Ovary (tissue), 9 donors: ENCODE results near the gene ZNF416. TPM values are rescaled to one million over a fixed set of nuclear protein-coding genes. Genes with fewer than 3 reads are reported as not detected.

ENCODE experiments used
- DNase-seq, 5 donors: peaks; one replicate each; pipeline ENCODE4 v3.0.0-alpha.2; 2019 to 2020
- H3K27ac ChIP-seq, 2 donors: fragments of 200-600 bp; one replicate each; pipeline versions ENCODE4 v1.5.1 to v1.8.0; 2019 to 2022
- H3K27me3 ChIP-seq: fragments of 200-600 bp; one replicate; pipeline ENCODE4 v1.8.0; 2022
- H3K36me3 ChIP-seq: fragments of 200-600 bp; sonication (generic); one replicate; pipeline ENCODE4 v1.5.1; 2019
- H3K4me1 ChIP-seq: one replicate; pipeline ENCODE4 v1.8.1; 2013; ENCODE audit warnings: mild to moderate bottlenecking, moderate library complexity; ENCODE audit not compliant: insufficient read depth
- H3K4me3 ChIP-seq: fragments of 200-600 bp; sonication (generic); one replicate; pipeline ENCODE4 v1.5.1; 2017
- H3K9me3 ChIP-seq, 2 donors: fragments of 200-600 bp in 1 of 2; sonication (generic) in 1 of 2; one replicate each; pipeline versions ENCODE4 v1.5.1 to v1.8.1; 2013 to 2019; ENCODE audit warnings: mild to moderate bottlenecking in 1 of 2, moderate library complexity in 1 of 2
- EP300 ChIP-seq: sonication (generic); formaldehyde crosslinking; IDR thresholded peaks from one replicate; pipeline ENCODE4 v1.6.1; 2017; ENCODE audit warnings: antibody characterized with exemption
- POLR2A ChIP-seq: fragments of 450-650 bp; IDR thresholded peaks from one replicate; pipeline ENCODE4 v1.6.1; 2017; ENCODE audit warnings: antibody characterized with exemption, mild to moderate bottlenecking, moderate library complexity
- WGBS, 3 donors: extraction: QIAGEN DNeasy Blood & Tissue Kit in 1 of 3; methylation state at CpG; one replicate each; pipeline versions ENCODE4 v1.1.5 to v1.1.7; 2013 to 2017; 5-methylcytosine and 5-hydroxymethylcytosine counted together
- intact Hi-C, 4 donors: fragments of 100-400 bp; cut with DNase I; formaldehyde crosslinking; loops; one replicate each; pipeline versions ENCODE4 v1.11.0 to v1.15.1; 2022 to 2023
- polyA plus RNA-seq, 2 donors: library from polyadenylated mRNA; stranded (reverse); fragments of 200-250 nt in 1 of 2; fragments of 350-450 nt in 1 of 2; fragmentation: Illumina TruSeq in 1 of 2; extraction: RNeasy Lipid Tissue Mini Kit (QIAGEN cat#74804) in 1 of 2; gene quantifications; one replicate each; pipeline ENCODE4 v1.2.3, GENCODE V29; 2013 to 2014
- total RNA-seq, 7 donors: library from RNA; depleted of rRNA in 2 of 7; stranded (reverse); fragments of >200 nt in 2 of 7; fragmentation: NEBNext Ultra II Directional in 3 of 7; extraction: Animal tissue kit (Norgen Biotek cat#: 25700) in 3 of 7; gene quantifications; one replicate each; pipeline versions ENCODE4 v1.1.0 to v1.2.4, GENCODE V29; 2016 to 2023
- TF ChIP-seq, protein P1 (sequence below), 3 donors: fragments of 450-650 bp in 2 of 3; fragments of 200-600 bp in 1 of 3; IDR thresholded peaks; one replicate each; pipeline versions ENCODE4 v1.5.1 to v1.8.0; 2016 to 2022; ENCODE audit warnings: antibody characterized with exemption in 3 of 3, mild to moderate bottlenecking in 1 of 3
- donor health status: DM: no; HTN: no; CAD: no; lungs with moderate emphysema.
- donor health status: DM: no; HTN: no; CAD: no.
- donor health status: Bipolar disorder and iron deficiency.
- donor health status: DM: yes; HTN: yes; CAD: no.
- donor health status: DM: no; HTN: no; CAD: no.
- donor health status: DM: yes; HTN: yes; CAD: no.

The ZNF416 gene
- total and polyA plus RNA-seq, 9 donors, result 2.2 to 10.9 (median 7.6) TPM

DNA sequence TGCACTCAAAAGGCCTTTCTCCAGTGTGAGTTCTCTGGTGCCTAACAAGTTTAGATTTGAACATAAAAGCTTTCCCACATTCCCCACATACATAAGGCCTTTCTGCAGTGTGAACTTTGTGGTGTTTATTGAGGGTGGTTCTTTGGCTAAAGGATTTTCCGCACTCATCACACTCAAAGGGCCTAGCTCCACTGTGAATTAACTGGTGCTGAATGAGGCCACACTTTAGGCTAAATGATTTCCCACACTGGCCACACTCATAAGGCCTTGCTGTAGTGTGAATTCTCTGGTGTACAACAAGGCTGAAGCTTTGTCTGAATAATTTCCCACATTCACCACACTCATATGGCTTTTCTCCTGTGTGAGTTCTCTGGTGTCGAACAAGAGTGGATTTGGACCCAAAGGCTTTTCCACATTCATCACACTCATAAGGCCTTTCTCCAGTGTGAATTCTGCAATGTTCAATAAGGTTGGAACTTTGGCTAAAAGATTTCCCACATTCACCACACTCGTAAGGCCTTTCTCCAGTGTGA is 6.2 kb downstream of the ZNF416 start:
- TF ChIP-seq EP300 (no peak), POLR2A (no peak)
- TF ChIP-seq, protein P1, sequence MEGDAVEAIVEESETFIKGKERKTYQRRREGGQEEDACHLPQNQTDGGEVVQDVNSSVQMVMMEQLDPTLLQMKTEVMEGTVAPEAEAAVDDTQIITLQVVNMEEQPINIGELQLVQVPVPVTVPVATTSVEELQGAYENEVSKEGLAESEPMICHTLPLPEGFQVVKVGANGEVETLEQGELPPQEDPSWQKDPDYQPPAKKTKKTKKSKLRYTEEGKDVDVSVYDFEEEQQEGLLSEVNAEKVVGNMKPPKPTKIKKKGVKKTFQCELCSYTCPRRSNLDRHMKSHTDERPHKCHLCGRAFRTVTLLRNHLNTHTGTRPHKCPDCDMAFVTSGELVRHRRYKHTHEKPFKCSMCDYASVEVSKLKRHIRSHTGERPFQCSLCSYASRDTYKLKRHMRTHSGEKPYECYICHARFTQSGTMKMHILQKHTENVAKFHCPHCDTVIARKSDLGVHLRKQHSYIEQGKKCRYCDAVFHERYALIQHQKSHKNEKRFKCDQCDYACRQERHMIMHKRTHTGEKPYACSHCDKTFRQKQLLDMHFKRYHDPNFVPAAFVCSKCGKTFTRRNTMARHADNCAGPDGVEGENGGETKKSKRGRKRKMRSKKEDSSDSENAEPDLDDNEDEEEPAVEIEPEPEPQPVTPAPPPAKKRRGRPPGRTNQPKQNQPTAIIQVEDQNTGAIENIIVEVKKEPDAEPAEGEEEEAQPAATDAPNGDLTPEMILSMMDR (IDR thresholded peaks at IDR 0.05), result no peak
- intact Hi-C loops, result no loop called here
- WGBS, 3 donors, result 97 to 100% (median 99%) methylated on average over 3 of the region's 3 CpGs
- DNase-seq, result no peak
- no peaks in the 10 kb centered on the region for H3K27me3 ChIP-seq
- no peak overlapping the region for H3K27ac ChIP-seq
- H3K9me3 ChIP-seq, result peaks cover 22 to 71% of the 10 kb centered on the region in 2 donors
- no peak overlapping the region for H3K4me3 ChIP-seq
- H3K36me3 ChIP-seq, result peaks cover 9% of the 10 kb centered on the region
- no peaks in the 10 kb centered on the region for H3K4me1 ChIP-seq

DNA sequence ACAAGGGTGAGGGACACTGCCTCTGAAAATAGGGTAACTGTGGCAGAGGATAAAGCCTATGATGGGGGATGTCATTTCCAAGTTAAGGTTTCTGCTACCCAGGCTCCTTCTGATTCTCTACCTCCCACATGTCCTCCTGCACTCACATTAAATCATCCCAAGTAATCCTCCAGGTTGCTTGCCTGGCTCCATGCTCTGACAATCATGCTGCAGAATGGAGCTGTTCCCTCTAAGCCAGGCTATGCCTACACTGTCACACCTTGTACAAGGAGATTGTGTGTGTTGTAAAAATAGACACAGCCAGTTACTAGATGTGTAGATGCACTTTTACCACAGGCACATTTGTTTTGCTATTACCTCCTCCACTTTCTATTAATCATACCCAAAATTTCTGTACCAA is 8.0 kb downstream of the ZNF416 start:
- Histone ChIP-seq H3K27ac (no peak overlapping the region), H3K9me3 (peaks cover 21 to 69% of the 10 kb centered on the region in 2 donors), H3K4me1 (no peaks in the 10 kb centered on the region), H3K27me3 (no peaks in the 10 kb centered on the region), H3K4me3 (no peak overlapping the region), H3K36me3 (peaks cover 7% of the 10 kb centered on the region)
- no peak for DNase-seq
- intact Hi-C loops, result no loop called here
- TF ChIP-seq, protein P1 (IDR thresholded peaks at IDR 0.05), result no peak
- no peak for TF ChIP-seq EP300

DNA sequence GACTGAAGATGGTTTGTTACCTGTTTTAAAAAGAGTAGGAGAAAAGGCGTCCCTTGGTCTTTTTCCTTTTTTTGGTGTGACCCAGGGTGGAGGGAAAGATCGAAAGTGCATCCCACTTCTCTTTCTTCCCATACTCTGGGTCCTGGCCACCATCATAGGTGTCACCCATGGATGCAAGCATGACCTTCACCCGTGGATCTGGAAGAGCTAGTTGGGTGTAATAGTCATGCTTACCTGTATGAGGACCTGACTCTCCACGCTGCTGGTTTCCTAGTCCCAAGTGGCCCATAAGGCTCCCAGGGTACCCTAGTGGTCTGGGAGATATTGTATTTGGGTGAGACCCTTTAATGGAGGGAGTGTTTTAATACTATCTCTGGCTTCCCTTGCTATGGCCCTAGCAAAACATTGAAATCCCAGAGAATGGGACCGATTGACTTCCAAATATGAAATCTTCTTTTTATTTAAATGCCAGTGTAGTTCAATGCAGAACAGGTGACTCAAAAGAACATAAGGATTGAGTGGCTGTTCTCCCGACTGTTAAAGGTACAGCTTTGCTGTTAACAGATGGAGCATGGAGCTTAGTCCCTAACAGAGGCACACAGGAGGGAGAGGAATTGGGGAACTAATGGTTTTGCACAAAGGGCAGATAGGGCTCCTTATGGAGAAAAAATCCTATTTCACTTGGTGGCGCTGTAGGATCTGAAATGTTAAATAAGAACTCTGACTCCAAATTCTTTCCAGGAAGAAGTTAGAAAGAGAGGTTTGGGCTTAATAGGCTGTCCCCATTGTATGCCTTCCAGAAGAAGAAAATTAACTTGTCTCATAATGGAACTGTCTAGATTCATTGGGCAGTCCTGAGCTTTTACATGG is 12.1 kb downstream of the ZNF416 start:
- 57 to 62% (median 60%) methylated on average over 7 of the region's 7 CpGs for WGBS, 3 donors
- Histone ChIP-seq H3K27ac (no peak overlapping the region), H3K27me3 (no peaks in the 10 kb centered on the region), H3K4me1 (no peaks in the 10 kb centered on the region), H3K9me3 (peaks cover 4 to 28% of the 10 kb centered on the region in 2 donors), H3K36me3 (no peaks in the 10 kb centered on the region), H3K4me3 (no peak overlapping the region)
- DNase-seq, result no peak
- TF ChIP-seq EP300 (no peak), POLR2A (no peak)
- TF ChIP-seq, protein P1 (IDR thresholded peaks at IDR 0.05), result no peak
- intact Hi-C loops, result no loop called here

DNA sequence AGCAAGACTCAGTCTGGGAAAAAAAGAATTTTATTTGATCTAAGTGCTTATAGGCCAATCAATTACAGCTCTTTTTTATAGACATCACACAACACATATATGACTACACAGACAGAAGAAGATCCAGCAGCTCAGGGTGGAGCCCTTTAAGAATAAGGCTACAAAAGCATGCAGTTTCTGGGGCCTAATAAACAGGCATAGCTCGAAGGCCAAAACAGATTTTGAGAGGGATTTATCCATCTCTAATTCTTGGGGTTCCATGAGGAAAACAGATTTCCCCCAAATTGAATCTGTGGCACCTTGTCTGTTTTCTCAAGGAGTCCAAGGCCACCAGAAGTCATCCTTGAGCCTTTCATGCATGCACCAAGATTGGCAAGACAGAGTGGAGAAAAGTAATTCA is 15.2 kb downstream of the ZNF416 start:
- H3K4me3 ChIP-seq, result no peak overlapping the region
- intact Hi-C loops, result no loop called here
- WGBS, 3 donors, result 60 to 65% (median 60%) methylated on average over 1 of the region's 1 CpG

More for the DNA sequence above, 15.2 kb downstream of the ZNF416 start:
- no peak for DNase-seq
- TF ChIP-seq, protein P1 (IDR thresholded peaks at IDR 0.05), result no peak
- TF ChIP-seq EP300 (no peak), POLR2A (no peak)
- H3K9me3 ChIP-seq, result peaks cover 0 to 12% of the 10 kb centered on the region in 2 donors
- H3K27me3 ChIP-seq, result no peaks in the 10 kb centered on the region
- no peak overlapping the region for H3K27ac ChIP-seq
- no peaks in the 10 kb centered on the region for H3K36me3 ChIP-seq
- H3K4me1 ChIP-seq, result peaks cover 6% of the 10 kb centered on the region
